HG03196 (cell line): ENCODE measurements around the gene CST4.
"Not testable (repeated sequence)": the region's sequence is repeated elsewhere in the genome, so short reads cannot be mapped to it uniquely, and the experiment has no call there.

Source experiments
- ATAC-seq: cut with Tn5 transposase; IDR thresholded peaks from one replicate; pipeline ENCODE4 v1.9.1; 2021; ENCODE audit not compliant: unreplicated experiment

The CST4 gene

DNA sequence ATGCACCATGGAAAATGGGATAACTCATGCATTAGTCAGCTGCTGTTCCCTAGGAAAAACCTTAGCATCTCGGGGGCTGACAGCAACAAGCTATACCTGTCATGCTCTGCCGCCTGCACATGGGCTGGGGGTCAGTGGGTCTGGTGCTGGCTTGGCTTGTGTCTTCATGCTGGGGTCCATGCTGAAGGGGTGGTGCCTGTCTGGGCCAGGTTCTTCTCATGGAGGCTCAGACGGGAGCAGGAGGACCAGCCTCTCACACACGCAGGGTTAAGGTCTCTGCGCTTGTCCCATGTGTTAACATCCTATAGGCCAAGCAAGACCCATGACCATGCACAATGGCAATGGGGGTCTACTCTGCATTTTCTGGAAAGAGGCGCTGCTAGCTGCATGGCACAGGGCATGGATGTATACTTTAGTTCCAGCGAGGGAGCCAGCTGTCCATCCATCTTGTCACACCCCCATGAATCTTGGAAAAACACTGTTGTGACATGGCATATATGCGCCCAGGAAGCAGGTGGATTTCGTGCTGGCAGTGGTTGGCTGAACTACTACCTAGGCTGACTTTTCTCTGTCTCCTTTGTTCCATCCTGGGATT, 26.5 kb downstream of the CST4 start:
- ATAC-seq: no peak

DNA sequence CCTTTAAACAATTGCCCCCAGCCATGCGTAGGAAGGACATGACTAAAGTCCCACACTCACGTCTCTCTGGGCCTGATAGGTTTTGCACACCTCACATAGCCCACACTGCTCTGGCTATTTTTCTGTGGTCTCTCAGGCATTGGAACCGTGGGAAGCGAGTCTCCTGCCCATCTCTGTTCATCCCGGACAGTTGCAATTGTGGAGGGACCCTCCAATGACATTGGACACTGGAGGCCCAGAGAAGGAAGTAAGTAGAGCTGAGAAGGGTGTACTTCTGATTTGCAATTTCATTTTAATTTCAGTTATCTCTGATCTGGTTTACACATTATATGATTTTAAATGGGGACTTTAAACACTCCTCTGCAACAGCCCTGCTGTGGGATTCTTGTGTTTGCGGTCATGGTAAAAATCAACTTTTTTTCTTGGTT, 27.8 kb downstream of the CST4 start:
- ATAC-seq: no peak

DNA sequence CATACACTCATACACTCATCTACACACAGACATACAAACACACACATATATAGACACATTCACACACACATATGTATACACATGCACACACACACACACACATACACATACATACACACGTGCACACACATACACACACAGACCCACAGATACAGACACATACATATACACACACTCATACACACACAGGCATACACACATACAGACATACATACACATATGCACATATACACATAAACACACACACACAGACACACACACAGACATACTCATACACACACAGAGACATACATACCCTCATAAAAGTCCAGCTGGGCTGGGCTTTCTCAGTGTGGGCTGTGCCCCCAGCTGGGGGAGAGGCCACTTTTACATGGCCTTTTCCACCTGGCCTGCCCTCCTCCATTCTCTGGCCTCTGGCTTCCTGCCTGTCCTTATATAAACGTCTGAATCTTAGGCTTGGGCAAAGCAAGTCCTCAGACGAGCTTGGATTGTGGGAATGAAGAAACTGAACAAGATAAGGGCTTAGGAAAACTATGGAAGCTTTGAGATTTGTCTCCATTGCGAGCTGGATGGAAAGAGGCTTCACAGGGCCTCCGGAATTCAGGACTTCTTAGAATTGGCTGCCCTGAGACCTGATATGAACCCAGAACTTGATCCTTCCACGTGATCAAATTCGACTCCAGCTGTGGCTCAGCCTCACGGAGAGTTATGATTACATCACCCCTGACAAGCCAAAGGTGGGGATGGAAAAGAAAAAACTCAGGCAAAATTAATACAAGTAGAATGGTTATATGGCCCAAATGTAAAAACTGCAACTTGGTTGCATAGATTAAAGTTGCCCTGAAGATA, 28.6 kb downstream of the CST4 start:
- ATAC-seq: no peak

DNA sequence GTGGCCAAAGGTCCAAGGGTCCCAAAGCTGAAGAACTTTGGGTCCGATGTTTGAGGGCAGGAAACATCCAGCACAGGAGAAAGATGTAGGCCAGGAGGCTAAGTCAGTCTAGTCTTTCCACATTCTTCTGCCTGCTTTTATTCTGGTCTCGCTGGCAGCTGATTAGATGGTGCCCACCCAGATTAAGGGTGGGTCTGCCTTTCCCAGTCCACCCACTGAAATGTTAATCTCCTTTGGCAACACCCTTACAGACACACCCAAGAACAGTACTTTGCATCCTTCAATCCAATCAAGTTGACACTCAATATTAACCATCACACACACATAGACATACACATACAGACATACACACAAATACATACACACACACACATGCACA, 29.2 kb downstream of the CST4 start:
- ATAC-seq: not testable (repeated sequence)

DNA sequence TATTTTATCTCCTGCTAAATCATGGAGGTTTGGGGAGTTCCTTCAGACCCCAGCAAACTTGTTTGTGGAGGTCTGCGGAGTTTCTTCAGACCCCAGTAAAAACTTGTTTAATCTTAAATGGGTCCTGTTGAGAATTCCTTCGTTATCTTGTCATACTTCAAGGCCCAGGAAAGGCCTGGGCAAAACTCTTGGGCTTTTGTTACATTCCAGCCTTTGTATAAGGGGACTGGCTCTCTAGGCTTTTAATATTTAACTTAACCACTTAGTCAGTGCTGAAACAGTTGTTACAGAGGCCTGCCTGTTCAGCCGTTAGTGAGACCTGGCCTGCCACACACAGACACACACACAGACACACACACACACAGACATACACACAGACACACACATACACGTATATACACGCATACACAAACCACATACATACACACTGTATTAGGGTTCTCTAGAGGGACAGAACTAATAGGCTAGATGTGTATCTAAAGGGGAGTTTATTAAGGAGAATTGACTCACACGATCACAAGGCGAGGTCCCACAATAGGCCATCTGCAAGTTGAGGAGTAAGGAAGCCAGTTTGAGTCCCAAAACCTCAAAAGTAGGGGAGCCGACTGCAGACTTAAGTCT, 29.7 kb downstream of the CST4 start:
- ATAC-seq: no peak

DNA sequence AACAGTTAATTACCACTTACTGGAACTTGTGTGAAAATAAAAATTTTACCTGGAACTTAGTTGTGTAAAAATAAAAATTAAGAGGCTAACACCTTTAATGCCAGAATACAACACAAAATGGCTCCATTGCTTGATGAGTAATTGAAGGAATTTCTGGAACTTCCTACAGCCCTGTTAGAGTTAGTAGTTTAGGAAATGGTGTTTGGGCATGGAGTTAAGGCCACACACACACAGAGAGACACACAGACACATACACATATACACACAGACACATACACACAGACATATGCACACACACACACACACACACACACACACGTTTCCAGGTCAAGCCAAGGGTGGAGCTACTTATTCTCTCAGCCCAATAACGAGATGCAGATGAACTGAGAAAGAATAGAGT, 30.5 kb downstream of the CST4 start:
- no peak for ATAC-seq

DNA sequence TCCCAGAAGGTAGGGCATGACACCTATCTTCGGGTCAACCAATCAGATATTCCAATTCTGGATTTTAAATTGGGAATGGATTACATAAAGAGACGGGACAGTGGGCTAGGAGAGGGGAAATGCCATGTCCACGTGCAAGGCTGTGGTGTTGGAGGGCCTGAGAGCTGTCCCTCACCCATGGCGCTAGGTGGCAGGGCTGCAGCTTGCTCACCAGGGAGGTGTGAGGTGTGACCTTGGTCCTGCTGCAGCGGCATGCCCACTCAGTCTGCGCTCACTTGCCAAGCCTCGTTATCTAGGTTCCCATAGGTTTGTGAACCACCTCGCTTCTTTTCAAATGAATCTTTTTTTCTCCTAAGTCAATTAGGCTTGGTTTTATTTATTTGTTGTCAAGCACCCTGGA, 31.6 kb downstream of the CST4 start:
- no peak for ATAC-seq

DNA sequence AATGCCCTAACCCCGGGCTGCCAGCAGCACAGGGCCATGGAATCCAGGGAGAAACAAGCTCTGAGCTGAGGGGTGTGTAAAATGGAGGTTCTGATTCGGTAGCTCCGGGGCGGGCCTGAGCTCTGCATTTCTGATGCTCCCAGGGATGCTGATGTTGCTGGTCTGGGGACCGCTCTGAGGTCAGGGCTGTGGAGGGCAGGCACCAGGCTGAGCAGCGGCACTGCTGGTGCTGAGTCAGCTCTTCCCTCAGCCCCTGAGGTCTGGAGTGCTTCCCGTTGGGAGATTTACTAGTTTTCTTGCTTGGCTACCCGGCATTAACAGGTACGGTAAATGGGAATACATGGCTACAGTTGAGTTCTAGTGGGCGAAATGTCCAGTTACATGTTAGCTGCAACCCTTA, 32.5 kb downstream of the CST4 start:
- no peak for ATAC-seq

DNA sequence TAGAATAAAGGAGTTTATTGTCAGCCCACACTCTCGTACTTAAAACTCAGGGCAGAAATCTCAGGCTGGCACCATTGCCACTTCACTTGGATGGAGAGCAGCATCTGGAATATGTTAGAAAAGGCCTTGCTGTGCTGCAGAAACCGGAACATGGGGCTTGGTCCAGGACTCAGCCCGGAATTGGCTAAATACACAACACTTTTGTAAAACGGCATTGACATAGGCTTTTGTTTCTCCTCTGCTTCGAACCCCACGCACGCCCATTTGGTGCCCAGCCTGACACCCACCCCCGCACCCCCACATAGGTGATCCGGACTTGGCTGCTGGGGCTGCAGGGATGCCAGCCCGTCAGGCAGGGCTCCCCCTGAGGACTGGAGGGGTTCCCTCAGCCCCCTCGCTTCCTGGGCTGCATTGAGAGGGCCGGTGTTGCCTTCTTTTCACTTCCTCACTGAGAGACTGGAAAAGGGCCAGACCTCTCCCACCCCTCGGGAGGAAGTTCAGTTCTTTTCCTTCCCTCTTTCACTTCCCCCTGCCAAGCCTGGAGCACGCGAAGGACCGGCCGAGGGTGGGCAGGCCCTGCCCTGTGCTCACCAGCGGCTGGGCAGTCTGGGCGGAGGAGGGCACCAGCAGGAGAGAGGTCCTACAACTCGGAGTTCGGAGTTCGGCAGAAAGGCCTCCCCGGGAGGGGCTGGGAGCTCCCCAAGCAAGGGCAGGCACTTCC, 33.2 kb downstream of the CST4 start:
- ATAC-seq: no peak

DNA sequence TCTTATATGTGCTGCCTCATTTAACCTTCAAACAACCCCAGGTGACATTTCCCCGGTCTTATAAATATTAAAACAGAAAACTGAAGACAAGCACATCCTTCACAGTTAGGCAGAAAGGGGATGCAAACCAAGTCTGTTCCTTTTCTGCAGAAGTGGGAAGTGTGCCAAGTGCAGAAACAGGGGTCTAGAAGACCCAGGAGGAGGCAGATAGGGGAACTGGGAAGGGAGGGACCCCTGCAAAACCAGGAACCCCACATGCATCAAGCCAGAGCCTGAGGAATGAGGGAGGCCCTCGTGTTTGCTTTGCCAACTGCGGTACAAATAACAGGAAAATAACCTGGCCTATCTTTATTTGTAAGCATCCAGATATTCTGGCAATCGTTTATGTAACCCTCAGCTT, 34.1 kb downstream of the CST4 start:
- ATAC-seq: no peak

DNA sequence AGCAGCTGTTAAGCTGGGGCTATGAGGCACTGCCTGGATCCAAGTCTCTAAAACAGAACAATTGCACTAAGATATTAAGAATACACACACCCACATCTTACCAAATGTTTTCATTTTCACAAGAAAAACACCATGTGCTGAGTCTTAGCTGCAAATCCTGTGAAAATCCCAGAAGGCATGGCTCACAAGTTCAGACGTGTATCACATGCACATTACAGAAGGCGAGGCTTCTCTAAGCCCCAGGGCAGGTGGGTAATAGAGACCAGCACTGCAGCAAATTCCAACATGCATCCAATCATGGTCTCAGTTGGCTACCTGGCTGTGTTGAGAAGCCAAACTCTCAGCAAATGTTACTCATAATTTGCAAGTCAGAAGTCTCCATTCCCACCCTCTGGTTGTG, 34.8 kb downstream of the CST4 start:
- ATAC-seq: no peak

DNA sequence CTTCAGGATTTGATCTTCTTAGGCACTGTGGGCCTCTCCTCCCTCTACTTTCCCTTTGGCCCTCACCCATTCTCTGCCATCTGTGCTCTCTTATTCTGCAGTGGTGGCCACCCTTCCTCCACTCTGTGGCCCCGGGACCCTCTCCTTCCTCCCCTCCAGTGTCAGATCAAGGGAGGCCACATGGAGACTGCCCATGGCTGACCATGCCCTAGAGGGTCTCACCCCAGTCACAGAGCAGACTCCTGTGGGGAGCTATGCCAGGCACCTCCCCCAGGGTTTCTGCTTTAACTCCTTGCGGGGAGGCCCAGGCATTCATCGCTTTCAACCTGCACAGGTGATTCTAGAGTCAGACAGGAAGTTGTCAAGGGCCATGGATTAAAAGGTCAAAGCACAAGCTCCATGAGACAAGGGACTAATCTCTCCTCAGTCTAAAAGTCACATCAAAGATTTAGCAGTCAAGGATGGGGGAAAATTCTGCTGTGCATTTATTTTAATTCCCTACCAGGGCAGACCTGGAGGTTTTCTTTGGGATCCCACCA, 35.4 kb downstream of the CST4 start:
- ATAC-seq: no peak

DNA sequence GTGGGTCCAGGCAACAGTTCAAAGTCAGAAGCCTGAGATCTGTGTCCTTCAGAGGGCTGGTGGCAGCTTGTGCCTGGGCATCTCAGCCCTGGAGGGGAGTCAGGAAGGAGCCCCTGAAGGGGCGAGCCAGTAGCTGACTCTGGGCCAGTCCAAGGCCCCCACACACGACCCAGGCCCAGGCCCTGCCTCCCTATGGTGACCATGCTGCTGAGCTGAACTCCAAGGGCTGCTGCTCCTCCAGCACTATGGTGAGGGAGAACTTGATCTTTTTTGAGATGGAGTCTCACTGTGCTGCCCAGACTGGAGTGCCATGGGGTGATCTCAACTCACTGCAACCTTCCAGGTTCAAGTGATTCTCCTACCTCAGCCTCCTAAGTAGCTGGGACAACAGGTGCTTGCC, 35.9 kb downstream of the CST4 start:
- no peak for ATAC-seq

DNA sequence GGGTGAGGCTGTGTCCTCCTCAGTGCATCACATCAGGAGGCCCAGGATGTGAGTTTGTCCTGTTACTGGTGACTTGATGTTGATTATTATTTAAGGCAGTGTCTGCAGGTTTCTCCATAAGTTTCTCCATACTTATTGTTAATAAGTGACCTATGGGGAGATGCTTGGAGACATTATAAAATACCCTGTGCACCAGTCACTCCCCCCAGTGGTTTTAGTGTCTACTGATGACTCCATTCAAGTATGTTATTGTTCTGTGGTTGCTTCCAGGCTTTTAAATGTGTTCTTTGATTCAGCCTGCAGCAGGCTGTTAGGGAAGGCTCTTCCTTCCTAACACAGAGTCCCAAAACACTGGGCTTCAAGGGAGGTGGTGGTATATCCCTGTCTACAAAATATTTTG, 36.5 kb downstream of the CST4 start:
- no peak for ATAC-seq

DNA sequence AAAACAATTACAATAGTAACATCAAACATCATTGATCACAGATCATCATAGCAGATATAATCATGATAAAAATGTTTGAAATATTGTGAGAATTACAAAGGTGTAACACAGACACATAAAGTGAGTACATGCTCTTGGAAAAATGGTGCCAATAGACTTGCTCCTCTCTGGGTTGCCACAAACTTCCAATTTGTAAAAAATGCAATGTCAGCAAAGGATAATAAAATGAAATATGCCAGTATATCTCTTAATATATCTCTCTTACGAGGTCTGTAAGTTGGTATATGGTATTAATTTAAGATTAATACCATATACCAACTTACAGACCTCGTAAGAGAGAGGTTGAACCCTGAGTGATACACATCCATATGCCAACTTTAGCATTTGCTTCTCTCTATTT, 37.7 kb downstream of the CST4 start:
- no peak for ATAC-seq

DNA sequence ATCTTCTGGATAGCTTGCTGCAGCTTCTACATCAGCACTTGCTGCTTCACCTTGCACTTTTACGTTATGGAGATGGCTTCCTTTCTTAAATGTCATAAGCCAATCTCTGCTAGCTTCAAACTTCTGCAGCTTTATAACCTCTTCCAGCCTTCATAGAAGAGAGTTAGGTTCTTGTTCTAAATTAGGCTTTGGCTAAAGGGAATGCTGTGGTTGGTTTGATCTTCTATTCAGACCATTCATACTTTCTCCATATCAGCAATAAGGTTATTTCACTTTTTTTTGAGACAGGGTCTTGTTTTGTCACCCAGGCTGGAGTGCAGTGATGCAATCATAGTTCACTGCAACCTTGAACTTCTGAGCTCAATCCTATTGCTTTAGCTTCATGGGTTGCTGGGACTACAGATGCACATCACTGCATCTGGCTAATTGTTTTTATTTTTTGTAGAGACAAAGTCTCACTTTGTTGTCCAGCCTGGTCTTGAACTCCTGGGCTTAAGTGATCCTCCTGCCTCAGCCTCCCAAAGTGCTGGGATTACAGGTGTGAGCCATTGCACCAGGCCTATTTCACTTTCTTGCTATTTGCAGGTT, 38.9 kb downstream of the CST4 start:
- no peak for ATAC-seq

DNA sequence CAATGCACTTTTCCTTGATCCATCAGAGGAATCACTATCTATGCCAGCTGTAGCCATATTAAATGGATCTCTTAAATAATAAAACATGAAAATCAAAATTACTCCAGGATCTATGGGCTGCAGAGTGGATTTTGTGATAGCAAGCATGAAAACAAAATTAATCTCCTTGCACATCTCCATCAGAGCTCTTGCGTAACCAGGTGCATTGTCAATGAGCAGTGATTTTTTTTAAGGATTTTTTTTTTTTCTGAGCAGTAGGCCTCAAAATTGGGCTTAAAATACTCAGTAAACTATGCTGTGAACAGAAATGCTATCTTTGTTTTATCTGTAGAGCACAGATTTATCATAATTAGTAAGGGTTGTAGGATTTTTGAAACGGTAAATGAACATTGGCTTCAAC, 39.6 kb downstream of the CST4 start:
- no peak for ATAC-seq

DNA sequence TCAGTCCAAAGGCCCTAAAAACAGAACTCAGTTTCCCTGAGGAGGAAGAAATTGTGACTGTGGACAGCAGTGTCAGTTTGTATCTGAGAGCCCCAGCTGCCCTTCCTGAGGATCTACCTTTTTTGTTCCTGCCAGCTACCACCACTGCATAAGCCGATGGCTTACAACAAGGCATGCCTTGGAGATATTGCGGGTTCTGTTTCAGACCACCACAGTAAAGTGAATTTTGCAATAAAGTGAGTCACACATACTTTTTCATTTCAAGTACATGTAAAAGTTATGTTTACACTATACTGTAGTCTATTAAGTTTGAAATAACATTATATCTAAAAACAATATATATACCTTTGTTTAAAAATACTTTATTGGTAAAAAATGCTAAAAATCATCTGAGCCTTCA, 41.5 kb downstream of the CST4 start:
- no peak for ATAC-seq

DNA sequence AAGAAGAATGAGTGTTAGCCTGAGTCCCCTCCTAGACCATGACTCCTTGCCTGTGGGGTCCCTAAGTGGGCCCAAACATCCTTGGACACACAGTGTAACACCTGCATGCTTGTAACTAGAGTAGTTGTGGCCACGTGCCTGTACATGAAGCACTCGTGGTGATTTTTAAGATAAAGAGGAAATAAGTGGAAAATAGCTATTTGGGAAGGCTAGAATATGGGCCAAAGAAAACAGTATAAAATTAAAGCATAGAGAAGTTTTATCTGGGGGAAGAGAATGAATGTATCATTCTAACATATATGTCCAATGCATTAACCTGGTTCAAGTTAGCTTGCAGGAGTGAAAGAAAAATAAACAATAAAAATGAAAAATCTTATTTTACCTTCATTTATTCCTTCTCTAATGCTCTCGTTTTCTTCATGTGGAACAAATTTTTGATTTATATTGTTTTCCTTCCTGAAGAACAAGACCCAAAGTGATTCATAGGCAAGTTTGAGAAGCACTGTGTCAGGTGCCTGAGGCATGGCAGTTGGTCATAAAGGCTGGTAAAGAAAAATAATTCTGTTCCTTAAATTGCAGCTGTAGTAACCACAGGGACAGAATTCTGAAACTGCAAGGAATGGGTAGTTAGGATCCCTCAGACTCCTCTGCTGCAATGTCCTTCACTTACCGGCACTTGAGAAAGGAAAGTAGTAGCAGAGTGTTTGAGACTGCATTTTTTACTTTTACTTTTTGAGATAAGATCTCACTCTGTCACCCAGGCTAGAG, 42.5 kb downstream of the CST4 start:
- no peak for ATAC-seq

DNA sequence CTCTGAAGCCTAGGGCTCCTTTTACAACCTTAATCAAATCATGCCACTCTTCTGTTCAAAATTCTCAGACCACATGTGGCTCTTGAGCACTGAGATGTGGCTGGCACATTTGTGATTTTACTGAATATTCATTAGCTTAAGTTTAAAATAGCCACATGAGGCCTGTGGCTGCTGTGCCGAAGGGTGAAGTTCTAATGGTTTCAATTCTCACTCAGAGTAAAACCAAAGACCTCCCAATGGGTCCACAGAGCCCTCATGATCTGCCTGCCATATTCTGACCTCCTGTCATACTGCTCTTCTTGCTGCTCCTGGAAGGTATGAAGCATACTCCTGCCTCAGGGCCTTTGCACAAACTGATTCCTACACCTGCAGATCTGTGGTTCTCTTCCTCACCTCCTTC, 43.3 kb downstream of the CST4 start:
- ATAC-seq: no peak
